ENCODE results near the gene ETFBKMT.

The ETFBKMT gene

GRCh38 chr12:31659087-31659942 is at the start of gene ETFBKMT:
Gene ETFBKMT (plus strand): TSS chr12:31659688. CDS start chr12:31661954, 2,266 bp downstream.
- Mint-ChIP-seq H3K4me1 (ENCODE audit: low read depth) (peaks cover 25% of the 10 kb centered on the region), H3K36me3 (ENCODE audit: low read depth) (peaks cover 18% of the 10 kb centered on the region), H3K9me3 (no peaks in the 10 kb centered on the region), H3K27me3 (no peaks in the 10 kb centered on the region), H3K27ac (peak within 1 kb of the TSS; percentile 98), H3K4me3 (peak within 1 kb of the TSS; percentile 82)
- intact Hi-C loops (cut with micrococcal nuclease) = loop anchor here (10.0 kb wide), 1 partner anchor 1015 kb away; the partner anchor contains the start of gene DNM1L

- H3K4me3 Mint-ChIP-seq = no peak overlapping the region
- no peak overlapping the region for H3K27ac Mint-ChIP-seq
- intact Hi-C loops (cut with micrococcal nuclease) = no loop called here
- H3K27me3 Mint-ChIP-seq = peaks cover 3% of the 10 kb centered on the region
- no peaks in the 10 kb centered on the region for H3K36me3 Mint-ChIP-seq (ENCODE audit: low read depth)
- peaks cover 8% of the 10 kb centered on the region for H3K9me3 Mint-ChIP-seq
- no peaks in the 10 kb centered on the region for H3K4me1 Mint-ChIP-seq (ENCODE audit: low read depth)
Observed at GRCh38 chr12:31612819-31613218, 46.7 kb upstream of the ETFBKMT start.

GRCh38 chr12:31618228-31619025 is 41.1 kb upstream of the ETFBKMT start:
- intact Hi-C loops (cut with micrococcal nuclease) = no loop called here
- Mint-ChIP-seq H3K9me3 (no peaks in the 10 kb centered on the region), H3K27me3 (peaks cover 2% of the 10 kb centered on the region), H3K4me3 (no peak overlapping the region), H3K4me1 (ENCODE audit: low read depth) (no peaks in the 10 kb centered on the region), H3K36me3 (ENCODE audit: low read depth) (no peaks in the 10 kb centered on the region), H3K27ac (no peak overlapping the region)

- H3K9me3 Mint-ChIP-seq = no peaks in the 10 kb centered on the region
- peaks cover 2% of the 10 kb centered on the region for H3K27me3 Mint-ChIP-seq
- H3K4me1 Mint-ChIP-seq (ENCODE audit: low read depth) = no peaks in the 10 kb centered on the region
- no peaks in the 10 kb centered on the region for H3K36me3 Mint-ChIP-seq (ENCODE audit: low read depth)
- no peak overlapping the region for H3K4me3 Mint-ChIP-seq
- no peak overlapping the region for H3K27ac Mint-ChIP-seq
- intact Hi-C loops (cut with micrococcal nuclease) = no loop called here
Observed at GRCh38 chr12:31620311-31620710, 39.2 kb upstream of the ETFBKMT start.

- Mint-ChIP-seq H3K27ac (no peak overlapping the region), H3K36me3 (ENCODE audit: low read depth) (no peaks in the 10 kb centered on the region), H3K4me1 (ENCODE audit: low read depth) (no peaks in the 10 kb centered on the region), H3K27me3 (peaks cover 3% of the 10 kb centered on the region), H3K9me3 (no peaks in the 10 kb centered on the region), H3K4me3 (no peak overlapping the region)
- intact Hi-C loops (cut with micrococcal nuclease) = no loop called here
Observed at GRCh38 chr12:31622038-31622437, 37.5 kb upstream of the ETFBKMT start.

- Mint-ChIP-seq H3K4me1 (ENCODE audit: low read depth) (peaks cover 1% of the 10 kb centered on the region), H3K27me3 (peaks cover 12% of the 10 kb centered on the region), H3K36me3 (ENCODE audit: low read depth) (no peaks in the 10 kb centered on the region), H3K4me3 (no peak overlapping the region), H3K27ac (no peak overlapping the region), H3K9me3 (no peaks in the 10 kb centered on the region)
- intact Hi-C loops (cut with micrococcal nuclease) = no loop called here
Observed at GRCh38 chr12:31626270-31626995, 33.1 kb upstream of the ETFBKMT start.

- H3K36me3 Mint-ChIP-seq (ENCODE audit: low read depth) = no peaks in the 10 kb centered on the region
- H3K4me3 Mint-ChIP-seq = no peak overlapping the region
- H3K27me3 Mint-ChIP-seq = peaks cover 17% of the 10 kb centered on the region
Observed at GRCh38 chr12:31627456-31628054, 31.9 kb upstream of the ETFBKMT start.

GRCh38 chr12:31629756-31630732 is 29.4 kb upstream of the ETFBKMT start:
- H3K4me1 Mint-ChIP-seq (ENCODE audit: low read depth) = peaks cover 17% of the 10 kb centered on the region
- no peak overlapping the region for H3K27ac Mint-ChIP-seq
- H3K27me3 Mint-ChIP-seq = peaks cover 20% of the 10 kb centered on the region
- intact Hi-C loops (cut with micrococcal nuclease) = loop anchor here (5.0 to 10.0 kb wide), 2 partner anchors 38 to 375 kb away; partner anchors contain the start of gene DENND5B
- H3K4me3 Mint-ChIP-seq = no peak overlapping the region
- no peaks in the 10 kb centered on the region for H3K36me3 Mint-ChIP-seq (ENCODE audit: low read depth)
- H3K9me3 Mint-ChIP-seq = no peaks in the 10 kb centered on the region

More at GRCh38 chr12:31627456-31628054, 31.9 kb upstream of the ETFBKMT start:
- Mint-ChIP-seq H3K9me3 (no peaks in the 10 kb centered on the region), H3K27ac (no peak overlapping the region), H3K4me1 (ENCODE audit: low read depth) (peaks cover 12% of the 10 kb centered on the region)
- intact Hi-C loops (cut with micrococcal nuclease) = no loop called here

GRCh38 chr12:31631023-31631724 is 28.3 kb upstream of the ETFBKMT start:
- H3K4me1 Mint-ChIP-seq (ENCODE audit: low read depth) = peaks cover 23% of the 10 kb centered on the region
- no peak overlapping the region for H3K4me3 Mint-ChIP-seq
- H3K9me3 Mint-ChIP-seq = no peaks in the 10 kb centered on the region
- intact Hi-C loops (cut with micrococcal nuclease) = loop anchor here (5.0 to 10.0 kb wide), 2 partner anchors 39 to 376 kb away; partner anchors contain the start of gene DENND5B
- H3K27me3 Mint-ChIP-seq = peaks cover 20% of the 10 kb centered on the region
- peak overlapping the region; percentile 58 for H3K27ac Mint-ChIP-seq
- H3K36me3 Mint-ChIP-seq (ENCODE audit: low read depth) = no peaks in the 10 kb centered on the region

GRCh38 chr12:31631809-31632208 is 27.7 kb upstream of the ETFBKMT start:
- H3K4me3 Mint-ChIP-seq = peak overlapping the region; percentile 27
- H3K4me1 Mint-ChIP-seq (ENCODE audit: low read depth) = peaks cover 28% of the 10 kb centered on the region
- H3K9me3 Mint-ChIP-seq = no peaks in the 10 kb centered on the region
- intact Hi-C loops (cut with micrococcal nuclease) = loop anchor here (5.0 to 10.0 kb wide), 2 partner anchors 40 to 377 kb away; partner anchors contain the start of gene DENND5B
- peak overlapping the region; percentile 58 for H3K27ac Mint-ChIP-seq
- no peaks in the 10 kb centered on the region for H3K36me3 Mint-ChIP-seq (ENCODE audit: low read depth)
- peaks cover 19% of the 10 kb centered on the region for H3K27me3 Mint-ChIP-seq

GRCh38 chr12:31633464-31633863 is 26.0 kb upstream of the ETFBKMT start:
- Mint-ChIP-seq H3K36me3 (ENCODE audit: low read depth) (no peaks in the 10 kb centered on the region), H3K4me3 (no peak overlapping the region), H3K9me3 (no peaks in the 10 kb centered on the region), H3K27ac (no peak overlapping the region), H3K27me3 (peaks cover 19% of the 10 kb centered on the region), H3K4me1 (ENCODE audit: low read depth) (peaks cover 36% of the 10 kb centered on the region)
- intact Hi-C loops (cut with micrococcal nuclease) = loop anchor here (5.0 to 10.0 kb wide), 2 partner anchors 41 to 379 kb away; partner anchors contain the start of gene DENND5B

- intact Hi-C loops (cut with micrococcal nuclease) = loop anchor here (5.0 to 10.0 kb wide), 2 partner anchors 42 to 380 kb away; partner anchors contain the start of gene DENND5B
- H3K4me3 Mint-ChIP-seq = no peak overlapping the region
Observed at GRCh38 chr12:31634620-31635019, 24.9 kb upstream of the ETFBKMT start.

More at GRCh38 chr12:31634620-31635019, 24.9 kb upstream of the ETFBKMT start:
- peaks cover 15% of the 10 kb centered on the region for H3K27me3 Mint-ChIP-seq
- no peak overlapping the region for H3K27ac Mint-ChIP-seq
- H3K36me3 Mint-ChIP-seq (ENCODE audit: low read depth) = no peaks in the 10 kb centered on the region
- peaks cover 36% of the 10 kb centered on the region for H3K4me1 Mint-ChIP-seq (ENCODE audit: low read depth)
- H3K9me3 Mint-ChIP-seq = no peaks in the 10 kb centered on the region
